GM12865 (cell line): ENCODE measurements around the gene RACGAP1.

ENCODE experiments used
- DNase-seq: peaks from one replicate; pipeline ENCODE4 v3.0.0; 2010; ENCODE audit warnings: low read depth
- H3K4me3 ChIP-seq: 2 replicates; pipeline ENCODE4 v1.5.1; 2011; ENCODE audit warnings: mild to moderate bottlenecking, low read depth, low read length, control low read depth
- CTCF ChIP-seq: IDR thresholded peaks from 2 replicates; pipeline ENCODE4 v1.5.1; 2011; ENCODE audit warnings: low read length, control low read depth, low read depth, inconsistent platforms; ENCODE audit not compliant: insufficient read depth; ENCODE audit errors: missing control alignments

RACGAP1 gene

GRCh38 chr12:49985981-49986380 is 39.3 kb downstream of the RACGAP1 start:
- TF ChIP-seq CTCF, result no peak
- DNase-seq, result no peak
- H3K4me3 ChIP-seq, result no peak overlapping the region

GRCh38 chr12:49984476-49985359 is 40.6 kb downstream of the RACGAP1 start:
- DNase-seq, result no peak
- no peak overlapping the region for H3K4me3 ChIP-seq
- no peak for TF ChIP-seq CTCF

- no peak for DNase-seq
- no peak overlapping the region for H3K4me3 ChIP-seq
- no peak for TF ChIP-seq CTCF
These were observed 41.4 kb downstream of the RACGAP1 start for GRCh38 chr12:49983892-49984291.

GRCh38 chr12:49982246-49983087 is 42.8 kb downstream of the RACGAP1 start:
- TF ChIP-seq CTCF, result no peak
- no peak overlapping the region for H3K4me3 ChIP-seq
- DNase-seq, result no peak

- no peak for DNase-seq
- no peak overlapping the region for H3K4me3 ChIP-seq
- no peak for TF ChIP-seq CTCF
These were observed 44.6 kb downstream of the RACGAP1 start for GRCh38 chr12:49980501-49981349.

GRCh38 chr12:49979791-49980190 is 45.5 kb downstream of the RACGAP1 start:
- no peak overlapping the region for H3K4me3 ChIP-seq
- DNase-seq, result no peak
- no peak for TF ChIP-seq CTCF
